AG09319 (cell line): ENCODE measurements around the gene TEX29.

Experiments
- DNase-seq: peaks from one replicate; pipeline ENCODE4 v3.0.0-alpha.2; 2010; ENCODE audit warnings: low read depth; ENCODE audit errors: extremely low read depth
- CTCF ChIP-seq: IDR thresholded peaks from 2 replicates; pipeline ENCODE4 v1.5.1; 2011; ENCODE audit warnings: low read depth, mild to moderate bottlenecking, inconsistent platforms, low read length, moderate library complexity

The TEX29 gene

GRCh38 chr13:111371720-111372119 is 51.3 kb downstream of the TEX29 start:
- TF ChIP-seq CTCF: no peak
- no peak for DNase-seq

GRCh38 chr13:111372651-111373425 is 52.4 kb downstream of the TEX29 start:
- no peak for TF ChIP-seq CTCF
- DNase-seq: no peak

- no peak for DNase-seq
- no peak for TF ChIP-seq CTCF
Observed at GRCh38 chr13:111373486-111373885, 53.0 kb downstream of the TEX29 start.

GRCh38 chr13:111380431-111380830 is 60.0 kb downstream of the TEX29 start:
- no peak for DNase-seq
- TF ChIP-seq CTCF: no peak

GRCh38 chr13:111382411-111382810 is 62.0 kb downstream of the TEX29 start:
- no peak for TF ChIP-seq CTCF
- no peak for DNase-seq

GRCh38 chr13:111382877-111383276 is 62.4 kb downstream of the TEX29 start:
- DNase-seq: no peak
- TF ChIP-seq CTCF: no peak

GRCh38 chr13:111383591-111384440 is 63.4 kb downstream of the TEX29 start:
- TF ChIP-seq CTCF: no peak
- DNase-seq: no peak
